ENCODE data around the gene REXO1. TPM values are rescaled to one million over a fixed set of nuclear protein-coding genes. Genes with fewer than 3 reads are reported as not detected.

The REXO1 gene
- total RNA-seq, 3 donors from 2014 or later (not counting 1 experiment from before 2014, with no cell fraction given) = 90.7 to 91.7 (median 91.5) TPM

DNA sequence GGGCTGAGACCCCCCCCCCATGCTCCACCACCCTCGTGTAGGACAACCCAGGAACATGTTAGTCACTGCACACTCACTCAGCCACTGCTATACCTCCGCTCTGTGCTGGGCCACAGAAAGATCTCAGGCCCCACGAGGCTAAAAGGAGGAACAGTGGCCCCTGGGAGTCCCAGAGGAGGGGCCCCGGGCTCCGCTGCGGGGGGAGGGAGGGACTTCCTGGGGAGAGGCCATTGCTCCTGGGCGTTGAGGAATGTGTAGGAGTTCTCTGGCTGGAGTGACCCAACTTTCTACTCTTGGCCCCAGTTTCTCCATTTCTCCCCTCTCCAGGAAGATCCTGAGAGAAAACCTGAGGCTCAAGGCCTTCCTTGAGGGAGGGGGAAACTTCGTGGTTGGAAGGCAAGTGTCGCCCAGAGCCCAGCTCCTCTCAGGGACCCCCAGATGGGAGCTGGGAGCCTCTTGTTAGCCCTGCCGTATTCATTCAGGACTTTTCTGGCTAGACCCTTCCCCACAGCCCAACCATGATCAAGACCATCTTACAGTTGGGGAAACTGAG, 81.4 kb downstream of the REXO1 start:
- Histone ChIP-seq H3K4me3 (ENCODE audit: low read length) (no peak overlapping the region), H3K36me3 (ENCODE audit: control insufficient read depth, insufficient read depth, low read length) (no peaks in the 10 kb centered on the region), H3K4me1 (ENCODE audit: control insufficient read depth, insufficient read depth, low read length) (peaks cover 9% of the 10 kb centered on the region), H3K9me3 (ENCODE audit: control insufficient read depth, insufficient read depth, low read length) (peaks cover 8% of the 10 kb centered on the region), H3K27me3 (ENCODE audit: control insufficient read depth, insufficient read depth, low read length) (peaks cover 53% of the 10 kb centered on the region), H3K27ac (ENCODE audit: low read length) (no peak overlapping the region)
- Mint-ChIP-seq H3K27me3 (ENCODE audit: low read depth in 2 of 2) (peaks cover 33 to 55% of the 10 kb centered on the region in 2 donors), H3K27ac (no peak overlapping the region), H3K36me3 (peaks cover 10% of the 10 kb centered on the region), H3K4me3 (no peak overlapping the region), H3K4me1 (peaks cover 0 to 6% of the 10 kb centered on the region in 2 donors), H3K9me3 (peaks cover 2 to 4% of the 10 kb centered on the region in 2 donors)
- 16% methylated on average over 9 of the region's 10 CpGs for WGBS (ENCODE audit: insufficient coverage)
- ATAC-seq (no peak), DNase-seq (no peak)
- intact Hi-C loops (cut with micrococcal nuclease) = loop anchor here (1.0 to 2.0 kb wide), 2 partner anchors 94 to 221 kb away; no protein-coding TSS in a partner anchor
- TF ChIP-seq, protein P1, sequence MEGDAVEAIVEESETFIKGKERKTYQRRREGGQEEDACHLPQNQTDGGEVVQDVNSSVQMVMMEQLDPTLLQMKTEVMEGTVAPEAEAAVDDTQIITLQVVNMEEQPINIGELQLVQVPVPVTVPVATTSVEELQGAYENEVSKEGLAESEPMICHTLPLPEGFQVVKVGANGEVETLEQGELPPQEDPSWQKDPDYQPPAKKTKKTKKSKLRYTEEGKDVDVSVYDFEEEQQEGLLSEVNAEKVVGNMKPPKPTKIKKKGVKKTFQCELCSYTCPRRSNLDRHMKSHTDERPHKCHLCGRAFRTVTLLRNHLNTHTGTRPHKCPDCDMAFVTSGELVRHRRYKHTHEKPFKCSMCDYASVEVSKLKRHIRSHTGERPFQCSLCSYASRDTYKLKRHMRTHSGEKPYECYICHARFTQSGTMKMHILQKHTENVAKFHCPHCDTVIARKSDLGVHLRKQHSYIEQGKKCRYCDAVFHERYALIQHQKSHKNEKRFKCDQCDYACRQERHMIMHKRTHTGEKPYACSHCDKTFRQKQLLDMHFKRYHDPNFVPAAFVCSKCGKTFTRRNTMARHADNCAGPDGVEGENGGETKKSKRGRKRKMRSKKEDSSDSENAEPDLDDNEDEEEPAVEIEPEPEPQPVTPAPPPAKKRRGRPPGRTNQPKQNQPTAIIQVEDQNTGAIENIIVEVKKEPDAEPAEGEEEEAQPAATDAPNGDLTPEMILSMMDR (IDR thresholded peaks at IDR 0.05) = no peak

DNA sequence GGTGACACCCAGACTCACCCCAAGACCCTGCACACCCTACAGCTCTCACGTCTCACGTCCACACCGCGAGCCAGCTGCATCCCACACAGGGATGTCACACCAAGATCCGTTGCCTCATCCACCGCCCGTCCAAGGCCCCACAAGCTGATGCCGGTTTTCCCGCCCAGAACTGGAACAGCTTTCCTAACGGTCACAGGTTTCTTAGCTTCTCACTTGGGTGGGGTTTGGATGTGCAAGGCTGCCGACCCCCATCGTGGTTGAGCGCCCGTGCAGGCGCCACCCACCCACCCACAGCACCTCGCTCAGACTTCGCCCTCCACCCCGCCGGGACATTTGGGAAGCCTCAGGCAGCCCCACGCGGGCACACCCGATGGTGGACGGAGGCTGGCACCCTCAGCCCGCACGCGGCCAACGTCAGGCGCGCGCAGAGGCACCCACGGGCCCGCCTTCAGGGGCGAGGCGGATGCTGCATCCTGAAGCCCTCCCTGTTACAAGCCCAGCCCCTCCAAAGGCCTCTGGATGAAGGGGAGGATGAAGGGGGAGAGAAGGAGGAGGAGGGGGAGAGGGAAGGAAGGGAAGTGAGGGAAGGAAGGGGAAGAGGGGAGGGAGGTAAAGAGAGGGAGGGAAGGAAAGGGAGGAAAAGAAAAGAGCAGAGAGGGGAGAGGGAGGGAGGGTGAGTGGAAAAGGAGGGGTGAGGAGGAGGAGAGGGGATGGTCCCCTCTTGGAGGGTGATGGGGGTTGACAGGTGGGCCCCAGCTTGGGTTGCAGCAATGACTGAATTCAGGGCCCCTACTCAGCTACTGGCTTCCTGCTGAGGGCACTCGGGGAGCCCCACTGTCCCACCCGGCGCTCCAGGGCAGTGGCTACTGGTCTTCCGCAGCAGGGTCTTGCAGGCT, 82.1 kb downstream of the REXO1 start:
- Mint-ChIP-seq H3K4me1 (peaks cover 0 to 6% of the 10 kb centered on the region in 2 donors), H3K9me3 (peaks cover 2 to 4% of the 10 kb centered on the region in 2 donors), H3K27me3 (ENCODE audit: low read depth in 2 of 2) (peaks cover 34 to 57% of the 10 kb centered on the region in 2 donors), H3K4me3 (no peak overlapping the region), H3K27ac (no peak overlapping the region), H3K36me3 (peaks cover 6% of the 10 kb centered on the region)
- Histone ChIP-seq H3K4me1 (ENCODE audit: control insufficient read depth, insufficient read depth, low read length) (peaks cover 9% of the 10 kb centered on the region), H3K9me3 (ENCODE audit: control insufficient read depth, insufficient read depth, low read length) (peaks cover 4% of the 10 kb centered on the region), H3K36me3 (ENCODE audit: control insufficient read depth, insufficient read depth, low read length) (no peaks in the 10 kb centered on the region), H3K27me3 (ENCODE audit: control insufficient read depth, insufficient read depth, low read length) (peaks cover 57% of the 10 kb centered on the region), H3K27ac (ENCODE audit: low read length) (no peak overlapping the region), H3K4me3 (ENCODE audit: low read length) (no peak overlapping the region)
- TF ChIP-seq, protein P1 (IDR thresholded peaks at IDR 0.05) = no peak
- ATAC-seq = no peak
- intact Hi-C loops (cut with micrococcal nuclease) = loop anchor here (2.0 kb wide), 1 partner anchor 93 kb away; no protein-coding TSS in a partner anchor
- 5% methylated on average over 38 of the region's 38 CpGs for WGBS (ENCODE audit: insufficient coverage)
- DNase-seq = no peak

Other genes with a start within 250 kb of the REXO1 start
- gene UQCR11, start 243.0 kb downstream of the REXO1 start, total RNA-seq = 100 to 1,000 TPM in 1 of 3 donors, 10 to 100 TPM in 2; 91.2 to 142 (median 99.1) TPM
- gene TCF3, start 195.9 kb downstream of the REXO1 start, total RNA-seq = 10 to 100 TPM; 54.5 to 72.2 (median 64.3) TPM
- not detected for gene ONECUT3, start 95.0 kb downstream of the REXO1 start, total RNA-seq
- gene ATP8B3, start 36.2 kb downstream of the REXO1 start, total RNA-seq = 10 to 100 TPM in 2 of 3 donors, 1 to 10 TPM in 1; 5.3 to 11.5 (median 11.2) TPM
- gene KLF16, start 15.1 kb upstream of the REXO1 start, total RNA-seq = 10 to 100 TPM; 29.1 to 38.4 (median 34.8) TPM
- 100 to 1,000 TPM; 554 to 652 (median 608) TPM for gene ABHD17A, start 37.0 kb upstream of the REXO1 start, total RNA-seq
- gene ADAT3, start 56.9 kb upstream of the REXO1 start, total RNA-seq = 10 to 100 TPM; 13.0 to 20.9 (median 13.1) TPM
- 10 to 100 TPM; 43.1 to 53.7 (median 46.9) TPM for gene SCAMP4, start 56.9 kb upstream of the REXO1 start, total RNA-seq
- gene CSNK1G2, start 92.7 kb upstream of the REXO1 start, total RNA-seq = 100 to 1,000 TPM; 138 to 143 (median 139) TPM
- gene BTBD2, start 167.2 kb upstream of the REXO1 start, total RNA-seq = 10 to 100 TPM; 47.6 to 57.0 (median 53.4) TPM
- 100 to 1,000 TPM; 259 to 389 (median 322) TPM for gene MKNK2, start 202.8 kb upstream of the REXO1 start, total RNA-seq
- 100 to 1,000 TPM; 239 to 314 (median 246) TPM for gene MOB3A, start 247.8 kb upstream of the REXO1 start, total RNA-seq
- 1 to 10 TPM; 3.3 to 7.6 (median 7.1) TPM for gene IZUMO4, start 248.4 kb upstream of the REXO1 start, total RNA-seq